HuH-7.5 (cell line): ENCODE results near the gene ZNF302.
"Not testable (repeated sequence)": the region's sequence is repeated elsewhere in the genome, so short reads cannot be mapped to it uniquely, and the experiment has no call there.

Experiments used
- DNase-seq: peaks from one replicate; pipeline ENCODE4 v3.0.0; 2011; ENCODE audit warnings: low spot score

Gene ZNF302

DNA sequence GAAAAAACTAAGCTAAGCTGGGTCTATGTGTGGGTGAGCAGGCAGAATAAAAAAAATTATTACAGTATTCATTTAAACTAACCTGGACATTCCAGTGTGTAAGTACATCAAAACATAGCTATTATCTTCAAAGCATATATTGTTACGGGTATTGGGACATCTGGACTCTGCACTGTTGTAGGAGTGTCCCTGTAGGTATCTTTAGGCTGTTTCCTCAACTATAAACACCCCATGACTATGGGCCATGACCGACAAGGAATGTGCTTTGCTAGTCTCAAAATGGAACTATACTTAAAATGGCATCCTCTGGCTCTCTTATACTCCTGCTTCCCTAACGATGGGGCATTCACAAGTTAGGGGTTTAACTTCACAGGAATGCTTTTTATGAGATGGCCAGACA, 3.9 kb upstream of the ZNF302 start:
- DNase-seq = no peak

GRCh38 chr19:34675250-34675649, 2.2 kb upstream of the ZNF302 start:
- DNase-seq = no peak

DNA sequence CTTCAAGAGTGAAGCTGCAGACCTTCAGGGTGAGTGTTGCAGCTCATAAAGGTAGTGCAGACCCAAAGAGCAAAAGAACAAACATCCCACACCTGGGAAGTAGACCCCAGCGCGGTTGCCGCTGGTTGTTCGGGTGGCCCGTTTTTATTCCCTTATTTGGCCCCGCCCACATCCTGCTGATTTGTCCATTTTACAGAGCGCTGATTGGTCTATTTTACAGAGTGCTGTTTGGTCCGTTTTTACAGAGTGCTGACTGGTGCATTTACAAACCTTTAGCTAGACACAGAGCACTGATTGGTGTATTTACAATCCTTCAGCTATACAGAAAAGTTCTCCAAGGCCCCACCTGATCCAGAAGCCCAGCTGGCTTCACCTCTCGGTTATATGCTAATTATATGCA, 1.6 kb upstream of the ZNF302 start:
- DNase-seq = no peak

DNA sequence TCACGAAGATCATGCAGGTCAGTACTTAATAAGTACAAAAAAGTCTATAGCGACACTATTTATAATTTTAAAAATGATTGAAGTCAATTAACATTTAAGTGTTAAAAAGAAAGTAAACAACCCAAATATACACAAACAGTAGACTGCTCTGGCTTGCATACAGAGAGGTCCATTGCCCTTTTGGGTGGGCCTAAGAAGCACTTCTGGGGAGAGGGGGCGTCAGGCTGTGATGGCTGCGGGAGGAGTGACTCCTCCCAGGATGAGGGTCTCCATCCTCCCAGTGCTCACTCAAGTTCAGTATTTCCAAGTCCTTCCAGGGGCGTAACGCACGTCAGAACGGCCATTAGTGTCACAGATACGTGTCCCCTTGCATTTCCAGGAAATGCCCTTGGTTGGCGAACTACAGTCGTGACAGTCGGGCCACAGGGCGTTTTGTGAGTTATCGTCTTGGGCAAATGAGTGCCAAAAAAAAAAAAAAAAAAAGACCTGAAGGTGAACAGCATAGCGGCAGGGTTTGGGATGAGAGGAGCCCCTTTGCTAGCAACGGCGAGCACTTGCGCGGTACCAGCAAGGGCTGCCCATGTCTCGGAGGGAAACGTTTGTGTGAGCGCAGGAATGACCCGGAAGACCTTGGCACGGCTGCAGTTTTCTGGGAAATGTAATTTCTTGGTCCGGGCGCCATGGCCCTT, 637 bp upstream of the ZNF302 start, which contains the start of gene SCGB2B2:
Gene SCGB2B2 (minus strand): TSS at position 463 of the 689 bp plus-strand sequence. CDS start 82,596 bp downstream, outside the sequence.
- peak; percentile 37 for DNase-seq

GRCh38 chr19:34678085-34678412, 571 bp downstream of the ZNF302 start:
- no peak for DNase-seq

DNA sequence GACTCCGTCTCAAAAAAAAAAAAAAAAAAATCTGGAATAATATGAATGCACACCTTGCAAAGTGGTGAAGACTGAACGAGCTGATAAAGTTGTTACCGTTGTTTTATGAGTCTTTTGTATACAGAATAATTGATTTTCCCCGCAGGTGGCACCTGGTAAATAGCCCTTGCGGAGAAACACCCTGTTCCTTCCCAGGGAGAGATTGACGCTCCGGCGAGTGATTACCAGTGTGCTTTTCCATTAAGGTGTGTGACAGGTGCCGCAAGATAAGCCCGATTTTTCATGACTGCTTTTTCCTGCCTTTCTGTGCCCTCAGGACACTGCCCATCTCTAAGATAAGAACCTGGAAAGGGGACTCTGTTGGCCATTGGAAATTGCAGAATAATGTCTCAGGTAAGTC, 943 bp downstream of the ZNF302 start:
- no peak for DNase-seq

DNA sequence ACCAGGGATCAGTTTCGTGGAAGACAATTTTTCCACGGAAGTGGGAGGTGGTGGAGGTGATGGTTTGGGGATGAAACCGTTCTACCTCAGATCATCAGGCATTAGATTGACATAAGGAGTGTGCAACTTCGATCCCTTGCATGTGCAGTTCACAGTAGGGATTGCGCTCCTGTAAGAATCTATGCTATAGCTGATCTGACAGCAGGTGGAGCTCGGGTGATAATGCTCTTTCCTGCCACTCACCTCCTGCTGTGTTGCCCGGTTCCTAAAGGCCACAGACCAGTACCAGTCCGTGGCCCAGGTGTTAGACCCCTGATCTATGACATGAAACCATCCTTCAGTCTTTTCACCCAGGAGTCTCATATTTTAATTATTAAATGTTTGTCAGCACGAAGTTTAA, 4.0 kb downstream of the ZNF302 start:
- no peak for DNase-seq

- DNase-seq = not testable (repeated sequence)
These were observed 7.8 kb downstream of the ZNF302 start for GRCh38 chr19:34685266-34685665.

DNA sequence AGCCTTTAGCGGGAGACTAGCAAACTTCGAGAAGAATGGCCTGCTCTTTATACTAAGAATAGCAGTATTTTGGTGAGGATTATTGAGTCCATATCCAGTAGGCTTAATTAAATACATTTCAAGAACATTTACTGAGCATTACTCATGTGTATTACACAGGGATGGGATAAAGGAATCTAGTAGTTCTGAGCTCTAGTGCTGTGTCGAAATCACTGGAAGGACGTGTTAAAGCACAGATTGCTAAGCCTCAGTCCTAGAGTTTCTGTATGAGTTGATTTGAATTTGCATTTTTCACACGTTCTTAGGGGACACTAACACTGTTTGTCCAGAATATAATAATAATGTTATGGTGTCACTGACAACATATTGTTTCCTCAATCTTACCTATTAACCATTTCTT, 9.0 kb downstream of the ZNF302 start:
- no peak for DNase-seq

GRCh38 chr19:34687348-34687747, 9.9 kb downstream of the ZNF302 start:
- no peak for DNase-seq

DNA sequence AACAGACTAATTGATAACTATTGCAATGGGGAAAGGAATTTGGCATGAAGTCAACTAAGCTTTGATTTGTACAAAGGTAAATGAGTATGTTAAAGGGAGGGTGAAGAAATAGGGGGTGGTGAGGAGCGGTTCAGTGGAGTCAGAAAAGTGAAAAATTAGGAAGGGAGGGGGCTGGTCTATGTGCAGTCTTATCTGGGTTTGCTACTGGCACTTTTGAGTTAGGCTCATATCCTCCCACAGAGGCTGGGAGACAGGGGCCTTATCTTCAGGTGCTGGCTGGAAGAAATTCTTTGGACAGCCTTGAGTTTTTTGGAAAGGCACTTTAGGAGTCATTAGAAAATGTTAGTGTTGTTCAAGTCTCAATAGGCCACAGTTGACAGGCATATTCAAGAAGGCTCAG, 11.1 kb downstream of the ZNF302 start:
- DNase-seq = no peak

- DNase-seq = no peak
These were observed 12.9 kb downstream of the ZNF302 start for GRCh38 chr19:34690372-34690771.

- no peak for DNase-seq
These were observed 15.1 kb downstream of the ZNF302 start for GRCh38 chr19:34692549-34692948.

GRCh38 chr19:34707661-34708060, 30.2 kb downstream of the ZNF302 start:
- DNase-seq = no peak

DNA sequence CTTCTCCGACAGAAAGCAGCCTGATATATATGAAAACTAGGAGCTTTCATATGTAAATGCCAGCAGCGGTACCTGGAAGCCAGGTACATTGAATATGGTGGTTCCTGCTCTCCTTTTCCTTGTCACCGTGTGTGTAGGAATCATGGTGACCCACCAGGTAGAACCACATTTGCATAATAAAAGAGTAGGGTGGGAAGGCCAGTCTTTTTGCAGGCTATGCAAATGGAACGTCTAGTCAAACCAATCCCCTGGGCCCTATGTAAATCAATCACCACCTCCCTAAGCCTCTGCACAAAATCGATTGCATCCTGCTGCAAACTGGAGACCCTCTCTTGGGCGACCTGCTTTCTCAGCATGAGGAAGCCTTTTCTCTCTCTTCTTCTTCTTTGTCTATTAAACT, 34.4 kb downstream of the ZNF302 start:
- no peak for DNase-seq

DNA sequence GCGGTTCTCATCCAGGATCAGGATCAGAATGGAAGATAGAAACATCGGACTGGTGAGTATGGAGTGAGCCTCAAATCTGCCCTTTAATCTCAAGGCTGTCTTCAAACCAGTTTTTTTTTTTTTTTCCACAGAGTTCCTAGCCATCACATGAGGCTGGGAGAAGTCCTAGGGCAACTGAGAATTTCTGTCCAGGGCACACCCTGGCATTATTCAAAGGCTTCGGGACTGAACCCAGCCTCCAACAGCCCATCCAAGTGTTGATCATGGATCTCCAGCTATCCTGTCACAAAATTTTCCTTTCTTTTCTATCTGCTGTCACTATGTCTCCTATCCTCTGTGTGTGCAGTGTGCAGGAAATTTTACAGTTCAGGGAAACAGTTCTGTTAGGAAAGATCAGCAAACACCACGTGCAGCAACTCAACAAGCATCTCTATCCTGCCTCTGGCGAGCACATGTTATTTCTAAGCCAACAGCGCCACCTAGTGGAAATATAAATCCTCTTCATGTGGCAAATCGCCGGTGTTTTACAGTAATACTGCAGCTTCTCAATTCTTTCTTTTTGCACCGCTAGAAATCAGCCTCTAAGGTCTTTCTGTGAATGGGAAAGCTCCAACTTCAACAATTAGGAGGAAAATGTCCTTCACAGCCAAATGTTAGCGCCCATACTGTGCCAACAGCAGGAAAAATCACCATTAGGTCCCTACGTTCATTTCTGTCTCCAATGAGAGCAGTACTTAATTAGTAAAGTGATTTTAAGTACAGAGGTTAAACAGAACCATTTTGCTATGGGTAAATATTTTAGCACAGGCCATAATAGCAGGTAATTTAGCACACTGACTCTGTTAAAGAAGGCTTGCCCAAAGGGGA, 35.1 kb downstream of the ZNF302 start:
- DNase-seq = peak; percentile 42

DNA sequence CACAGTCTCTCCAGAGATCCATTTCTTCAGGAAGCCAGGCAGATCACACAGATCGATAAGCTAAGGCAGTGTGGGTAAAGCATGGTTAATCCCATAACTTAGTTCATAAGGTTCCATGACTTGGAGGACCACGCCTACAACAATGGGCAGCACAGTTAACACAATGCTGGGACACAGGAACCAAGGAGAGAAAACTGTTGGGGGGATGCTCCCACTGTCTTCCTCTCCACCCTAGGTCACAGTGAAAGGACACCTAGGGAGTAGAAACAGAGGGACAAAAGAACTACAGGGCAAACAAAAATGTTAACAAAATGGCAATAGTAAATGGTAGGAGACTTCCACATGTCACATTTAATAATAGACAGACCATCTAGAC, 35.8 kb downstream of the ZNF302 start:
- DNase-seq = no peak

DNA sequence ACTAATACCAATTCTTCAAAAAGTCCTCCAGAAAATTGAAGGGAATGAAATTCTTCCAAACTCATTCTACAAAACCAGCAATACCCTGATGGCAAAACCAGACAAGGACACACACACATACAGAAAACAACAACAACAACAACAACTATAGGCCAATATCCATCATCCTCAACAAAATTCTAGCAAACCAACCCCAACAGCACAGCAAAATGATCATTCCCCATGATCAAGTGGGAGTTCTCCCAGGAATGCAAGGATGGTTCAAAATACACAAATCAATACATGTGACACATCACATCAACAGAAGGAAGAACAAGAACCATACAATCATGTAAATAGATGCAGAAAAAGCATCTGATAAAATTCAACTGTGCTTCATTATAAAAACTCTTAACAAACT, 37.9 kb downstream of the ZNF302 start:
- no peak for DNase-seq

DNA sequence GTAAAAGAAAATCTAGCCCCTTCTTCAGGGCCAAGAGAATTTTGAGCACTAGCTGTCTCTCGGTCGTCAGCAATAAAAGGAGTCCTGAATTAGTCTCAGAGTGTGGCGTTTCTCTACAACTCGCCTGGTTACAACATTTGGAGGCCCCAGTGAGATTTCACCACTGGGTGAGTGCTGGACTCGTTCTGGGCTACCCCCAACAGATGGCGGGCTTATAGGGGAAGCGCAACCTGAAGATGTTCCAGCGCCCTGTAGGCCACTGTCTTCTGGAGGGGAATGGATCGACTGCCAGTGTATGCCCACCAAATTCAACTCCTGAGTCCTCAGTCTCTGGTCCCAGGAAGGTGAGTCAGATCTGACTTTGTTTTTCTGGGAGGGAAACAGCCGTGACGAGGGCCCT, 44.9 kb downstream of the ZNF302 start:
- no peak for DNase-seq

- no peak for DNase-seq
These were observed 47.9 kb downstream of the ZNF302 start for GRCh38 chr19:34725400-34725799.

- no peak for DNase-seq
These were observed 53.7 kb downstream of the ZNF302 start for GRCh38 chr19:34731019-34731829.

GRCh38 chr19:34731964-34732363, 54.5 kb downstream of the ZNF302 start:
- no peak for DNase-seq
